ENCODE data around the gene OR8K1.

Gene OR8K1

DNA sequence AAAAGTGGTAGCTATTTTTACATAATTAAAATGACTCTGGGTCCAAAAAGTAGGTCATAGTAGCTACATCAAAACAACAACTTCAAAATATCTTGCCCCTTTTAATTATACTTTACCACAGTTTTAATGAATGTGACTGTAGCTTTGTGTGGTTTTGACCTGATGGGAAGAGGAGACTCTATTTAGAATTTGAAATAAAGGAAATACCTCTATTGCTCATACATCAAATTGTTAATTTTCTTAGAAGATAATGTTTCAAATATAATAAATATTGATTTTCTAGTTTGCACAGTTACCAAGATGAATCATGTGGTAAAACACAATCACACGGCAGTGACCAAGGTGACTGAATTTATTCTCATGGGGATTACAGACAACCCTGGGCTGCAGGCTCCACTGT, at the start of gene OR8K1:
Gene OR8K1 (plus strand): TSS at position 301 of the 400 bp plus-strand sequence. CDS start 0 bp downstream, at position 301.
- DNase-seq, result no peak

DNA sequence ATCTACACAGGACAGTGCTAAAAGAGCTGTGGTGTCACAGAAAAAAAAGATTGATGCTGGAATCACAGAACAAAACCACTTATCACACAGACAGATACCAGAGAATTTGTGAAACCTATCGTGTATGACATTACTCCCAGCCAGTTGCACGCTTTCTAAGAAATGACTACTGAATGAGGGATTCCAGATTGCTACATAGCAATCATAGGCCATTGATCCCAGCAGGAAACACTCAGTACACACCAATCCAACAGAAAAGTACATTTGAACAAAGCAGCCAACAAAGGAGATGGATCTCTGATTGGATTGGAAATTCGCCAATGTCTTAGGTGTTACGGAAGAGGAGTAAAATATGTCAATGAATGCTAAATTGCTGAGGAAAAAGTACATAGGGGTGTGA, 48.9 kb upstream of the OR8K1 start:
- no peak for DNase-seq

DNA sequence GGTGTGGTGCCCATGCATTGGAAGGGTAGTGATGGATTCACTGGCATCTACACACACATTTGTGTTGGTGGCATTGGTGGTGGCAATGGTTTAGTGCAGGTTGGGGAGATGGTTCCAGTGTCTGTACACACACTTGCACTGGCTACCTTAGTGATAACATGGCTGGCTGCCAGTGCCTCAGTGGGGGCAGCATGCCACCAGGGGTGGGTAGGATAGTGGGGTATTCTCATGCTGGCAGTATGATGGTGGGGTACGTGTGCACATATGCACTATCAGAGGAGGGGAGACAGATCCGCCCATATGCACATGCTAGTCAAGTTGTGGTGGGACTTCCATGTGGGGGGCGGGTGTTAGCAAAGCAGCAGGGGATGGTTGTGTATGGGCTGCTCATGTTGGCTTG, 38.0 kb upstream of the OR8K1 start:
- DNase-seq, result no peak

DNA sequence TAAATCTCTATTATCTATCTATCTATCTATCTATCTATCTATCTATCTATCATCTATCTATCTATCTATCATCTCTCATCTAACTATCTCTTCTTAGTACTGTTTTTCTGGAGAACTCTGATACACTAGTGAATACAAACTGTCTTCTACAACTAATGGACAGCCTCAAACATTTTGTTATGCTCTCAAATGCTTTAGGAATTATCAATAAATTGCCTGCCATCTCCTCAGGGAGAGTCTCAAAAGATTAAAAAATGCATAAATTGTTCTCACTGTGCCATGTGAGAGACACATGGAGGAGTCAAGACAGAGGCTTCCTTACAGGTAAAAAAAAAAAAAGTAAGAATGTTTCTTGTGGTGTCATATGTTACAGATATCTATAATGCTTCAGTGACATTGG, 31.0 kb upstream of the OR8K1 start, which contains the start of gene OR8K3:
Gene OR8K3 (plus strand): TSS at position 301 of the 400 bp plus-strand sequence. CDS start 3,163 bp downstream, outside the sequence.
- no peak for DNase-seq

DNA sequence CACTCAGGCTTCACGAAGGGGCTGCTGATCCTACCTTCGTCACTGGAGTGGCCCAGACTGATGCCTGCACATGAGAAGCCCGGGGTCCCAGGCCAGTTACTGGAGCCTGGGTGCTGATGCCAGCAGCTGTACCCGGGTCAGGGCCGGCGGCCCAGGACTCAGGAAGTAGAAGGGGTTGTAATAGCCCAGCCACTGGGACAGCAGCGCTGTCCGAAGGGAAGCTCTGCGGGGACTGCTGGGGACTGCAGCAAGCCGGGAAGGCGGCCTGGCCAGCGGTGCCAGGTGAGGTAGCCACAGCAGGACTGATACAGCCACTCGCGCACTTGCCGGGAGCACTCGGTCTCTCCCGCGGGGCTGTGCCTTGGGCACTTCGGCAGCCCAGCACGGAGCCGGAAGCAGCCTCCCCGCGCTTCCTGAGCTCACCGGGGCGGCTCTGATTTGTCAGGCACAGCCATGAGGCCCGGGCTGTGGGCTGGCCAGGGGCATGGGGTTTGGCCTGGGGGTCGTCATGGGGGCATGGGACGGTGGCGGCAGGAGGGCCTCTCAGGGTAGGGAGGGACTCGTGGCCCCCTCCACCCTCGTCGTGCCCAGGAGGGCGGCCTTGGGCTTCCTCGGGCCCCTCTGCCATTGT, 13.9 kb upstream of the OR8K1 start:
- DNase-seq, result no peak

DNA sequence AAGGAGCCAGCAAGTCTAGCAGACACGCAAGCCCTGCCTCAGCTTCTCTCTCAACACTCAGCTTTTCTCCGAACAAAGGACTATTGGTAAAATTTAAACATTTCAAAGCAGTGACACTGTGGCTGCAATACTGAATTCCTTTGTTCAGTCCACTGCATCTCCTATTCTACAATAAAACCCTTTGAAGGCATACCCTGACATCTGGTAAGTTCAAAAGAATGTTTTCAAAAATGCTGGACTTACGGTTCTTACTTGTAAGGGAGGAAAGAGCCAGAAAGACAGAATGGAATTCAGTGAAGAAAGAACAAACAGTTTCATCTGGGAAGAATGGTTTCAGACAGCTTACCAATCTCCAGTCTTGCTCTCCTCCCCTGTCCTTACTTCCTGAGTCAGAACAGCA, 12.7 kb upstream of the OR8K1 start:
- no peak for DNase-seq

DNA sequence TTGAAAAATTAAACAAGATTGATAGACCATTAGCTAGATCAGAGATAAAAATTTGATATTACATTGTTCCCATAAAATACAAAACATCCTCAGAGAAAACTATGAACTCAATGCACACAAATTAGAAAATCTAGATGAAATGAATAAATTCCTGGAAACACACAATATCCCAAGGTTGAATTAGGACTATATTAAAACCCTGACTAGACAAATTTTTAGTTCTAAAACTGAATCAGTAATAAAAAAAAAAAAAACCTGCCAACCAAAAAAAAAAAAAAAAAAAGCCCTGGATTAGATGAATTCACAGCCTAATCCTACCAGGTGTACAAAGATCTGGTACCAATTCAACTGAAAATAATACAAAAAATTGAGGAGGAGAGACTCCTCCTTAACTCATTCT, 5.5 kb upstream of the OR8K1 start:
- no peak for DNase-seq

DNA sequence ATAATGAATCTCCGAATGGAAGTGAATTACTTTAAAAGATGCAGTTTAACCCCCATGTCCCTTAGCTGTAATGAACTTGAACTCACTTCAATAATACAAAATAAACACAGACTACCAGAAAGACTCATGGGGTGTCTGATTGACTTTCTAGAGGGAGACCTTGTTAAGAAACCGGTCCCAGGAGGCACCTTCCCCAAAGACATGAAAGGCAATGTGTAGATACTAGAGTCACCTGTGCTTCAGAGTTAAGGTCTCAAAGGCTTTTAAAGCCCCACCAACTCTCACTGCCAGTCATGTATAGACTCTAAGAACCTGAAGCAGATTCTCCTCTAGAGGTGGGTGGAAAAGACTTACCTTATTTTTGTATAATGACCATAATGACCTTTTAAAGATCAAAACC, 8.2 kb downstream of the OR8K1 start, which contains the start of gene OR8J1:
Gene OR8J1 (plus strand): TSS at position 301 of the 400 bp plus-strand sequence. CDS start 5,956 bp downstream, outside the sequence.
- no peak for DNase-seq

DNA sequence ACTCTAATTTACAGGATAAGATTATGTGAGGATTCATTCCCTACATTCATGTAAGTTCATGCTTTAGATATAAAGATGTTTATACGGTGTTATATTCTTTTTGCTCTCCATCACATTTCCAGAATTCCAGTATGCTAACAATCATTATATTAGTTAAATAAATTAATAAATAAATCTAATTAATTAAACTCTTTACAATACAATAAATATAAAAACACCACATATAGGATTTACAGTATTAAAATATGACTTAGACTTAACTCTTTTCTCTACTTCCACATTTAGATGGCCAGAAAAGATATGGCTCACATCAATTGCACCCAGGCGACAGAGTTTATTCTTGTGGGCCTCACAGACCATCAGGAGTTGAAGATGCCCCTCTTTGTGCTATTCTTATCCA, 29.5 kb downstream of the OR8K1 start, which contains the start of gene OR8U1:
Gene OR8U1 (plus strand): TSS at position 301 of the 400 bp plus-strand sequence. CDS start 0 bp downstream, at position 301.
- DNase-seq, result no peak

DNA sequence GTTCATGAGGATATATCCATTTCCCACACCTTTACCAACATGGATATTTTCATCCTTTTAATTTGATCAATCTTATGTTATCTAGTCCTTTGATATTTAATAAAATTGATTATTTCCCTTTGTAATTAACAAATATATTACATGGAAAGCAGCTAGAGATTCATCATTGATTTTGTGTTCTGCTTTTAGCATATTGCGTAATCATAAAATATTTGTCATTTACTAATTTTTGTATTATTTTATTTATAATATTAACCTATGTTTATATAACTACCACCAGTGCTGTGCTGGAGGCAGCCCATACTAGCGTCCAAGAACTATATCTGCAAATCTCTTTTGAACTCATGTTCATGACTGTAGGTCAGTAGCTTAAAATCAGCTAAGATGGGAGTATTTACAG, 34.3 kb downstream of the OR8K1 start:
- DNase-seq, result no peak

DNA sequence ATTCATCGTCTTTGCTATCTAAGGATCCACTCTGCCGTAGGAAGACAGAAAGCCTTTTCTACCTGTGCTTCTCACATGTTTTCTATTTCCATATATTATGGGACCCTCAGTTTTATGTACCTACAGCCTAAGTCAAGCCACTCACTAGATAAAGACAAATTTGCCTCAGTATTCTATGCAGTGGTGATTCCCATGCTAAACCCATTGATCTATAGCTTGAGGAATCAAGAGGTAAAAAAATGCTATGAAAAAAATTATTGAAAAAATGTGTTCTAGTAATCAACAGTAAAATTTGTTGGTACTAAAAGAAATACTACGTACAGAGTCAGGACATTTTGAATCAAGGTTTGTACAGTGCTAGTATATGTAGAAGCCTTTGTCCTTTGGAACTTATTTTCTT, 48.5 kb downstream of the OR8K1 start:
- no peak for DNase-seq

DNA sequence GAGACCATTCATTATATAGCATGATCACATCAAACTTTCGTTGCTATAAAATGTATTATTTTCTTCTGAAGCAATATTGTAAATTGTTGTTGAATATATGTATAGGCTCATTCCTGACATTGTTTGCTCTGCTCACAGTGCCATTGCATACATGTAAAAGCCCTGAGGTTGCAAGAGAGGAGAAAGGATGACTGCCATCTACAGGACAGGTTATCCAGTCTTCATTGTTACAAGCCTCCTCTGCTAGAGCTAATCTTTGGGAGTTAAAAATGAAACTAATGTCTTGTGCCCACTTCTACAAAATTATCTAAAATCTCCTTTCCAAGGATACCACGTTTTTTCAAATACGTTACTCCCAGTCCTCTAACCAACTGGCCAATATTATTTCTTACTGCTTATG, 50.2 kb downstream of the OR8K1 start:
- DNase-seq, result no peak
